Keratinocyte (primary cell): ENCODE data around the gene ETV4.

Experiments
- EZH2 ChIP-seq: IDR thresholded peaks from one replicate; pipeline ENCODE4 v1.6.1; 2012; ENCODE audit warnings: inconsistent platforms, mild to moderate bottlenecking, low read length, moderate library complexity
- TF ChIP-seq, protein P1 (sequence below), 3 experiments: IDR thresholded peaks in 1 of 3; conservative IDR thresholded peaks in 1 of 3; optimal IDR thresholded peaks in 1 of 3; 2 replicates in 2 of 3; 3 replicates in 1 of 3; pipeline versions ENCODE3 to v1.5.1; 2011; ENCODE audit warnings: low read length in 3 of 3, mild to moderate bottlenecking in 3 of 3, moderate library complexity in 2 of 3, control low read depth in 1 of 3, inconsistent platforms in 1 of 3; ENCODE audit not compliant: insufficient read depth in 2 of 3; ENCODE audit errors: extremely low read depth in 1 of 3

DNA sequence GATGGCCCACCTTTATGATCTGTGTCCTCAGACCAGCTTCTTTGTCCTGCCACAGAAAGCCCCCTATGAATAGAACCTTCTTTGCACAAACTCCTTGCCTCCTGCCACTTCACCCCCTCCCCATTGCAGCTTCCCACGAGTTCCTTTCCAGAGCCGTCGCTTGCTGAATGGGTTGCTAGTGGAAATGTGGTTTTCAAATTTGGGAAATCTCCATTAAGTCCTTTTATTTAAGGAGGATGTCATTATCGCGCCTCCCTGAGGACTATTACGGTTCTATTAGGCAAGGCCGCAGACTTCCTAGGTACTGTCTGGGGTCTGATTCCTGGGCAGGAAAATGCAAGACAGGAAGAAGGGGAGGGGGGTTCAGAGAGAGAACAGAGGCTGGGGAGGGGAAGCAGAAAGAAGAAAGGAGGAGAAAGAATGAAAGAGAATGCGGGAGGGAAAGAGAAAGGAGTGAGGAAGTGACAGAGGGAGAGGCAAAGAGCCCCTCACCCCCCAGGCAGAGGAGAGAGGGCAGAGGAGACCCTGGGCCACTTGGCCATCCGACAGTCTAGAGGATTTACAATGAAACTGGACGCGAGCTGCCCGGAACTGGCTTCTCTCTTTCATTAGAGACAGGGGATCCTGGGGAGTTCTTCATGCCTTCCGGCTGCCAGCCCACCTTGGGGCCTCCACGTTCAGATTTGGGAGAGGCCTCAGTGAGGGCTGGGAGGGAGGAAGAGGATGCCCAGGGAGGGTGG is 31.7 kb upstream of the ETV4 start:
- TF ChIP-seq, protein P1, sequence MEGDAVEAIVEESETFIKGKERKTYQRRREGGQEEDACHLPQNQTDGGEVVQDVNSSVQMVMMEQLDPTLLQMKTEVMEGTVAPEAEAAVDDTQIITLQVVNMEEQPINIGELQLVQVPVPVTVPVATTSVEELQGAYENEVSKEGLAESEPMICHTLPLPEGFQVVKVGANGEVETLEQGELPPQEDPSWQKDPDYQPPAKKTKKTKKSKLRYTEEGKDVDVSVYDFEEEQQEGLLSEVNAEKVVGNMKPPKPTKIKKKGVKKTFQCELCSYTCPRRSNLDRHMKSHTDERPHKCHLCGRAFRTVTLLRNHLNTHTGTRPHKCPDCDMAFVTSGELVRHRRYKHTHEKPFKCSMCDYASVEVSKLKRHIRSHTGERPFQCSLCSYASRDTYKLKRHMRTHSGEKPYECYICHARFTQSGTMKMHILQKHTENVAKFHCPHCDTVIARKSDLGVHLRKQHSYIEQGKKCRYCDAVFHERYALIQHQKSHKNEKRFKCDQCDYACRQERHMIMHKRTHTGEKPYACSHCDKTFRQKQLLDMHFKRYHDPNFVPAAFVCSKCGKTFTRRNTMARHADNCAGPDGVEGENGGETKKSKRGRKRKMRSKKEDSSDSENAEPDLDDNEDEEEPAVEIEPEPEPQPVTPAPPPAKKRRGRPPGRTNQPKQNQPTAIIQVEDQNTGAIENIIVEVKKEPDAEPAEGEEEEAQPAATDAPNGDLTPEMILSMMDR (optimal IDR thresholded peaks at IDR 0.05 in 1 of 3, IDR thresholded peaks at IDR 0.05 in 1 of 3, conservative IDR thresholded peaks at IDR 0.05 in 1 of 3; ENCODE audit: extremely low read depth in 1 of 3, insufficient read depth in 2 of 3, low read length in 3 of 3), result no peak
- TF ChIP-seq EZH2, result no peak
